Neural cell (in vitro differentiated cells): ENCODE measurements around the gene PICALM. TPM values are rescaled to one million over a fixed set of nuclear protein-coding genes. Genes with fewer than 3 reads are reported as not detected.

Source experiments
- H2AFZ ChIP-seq: fragments of 200-600, 300-800 bp; sonication (generic), shearing (Covaris generic); 2 replicates; pipeline ENCODE4 v1.6.0; 2014; ENCODE audit warnings: low read depth, mild to moderate bottlenecking, antibody characterized with exemption, low read length, moderate library complexity
- H3F3A ChIP-seq: fragments of 200-600 bp; shearing (Covaris generic); 2 replicates; pipeline ENCODE4 v1.6.1; 2016; ENCODE audit warnings: mild to moderate bottlenecking, moderate library complexity, mixed read lengths, antibody characterized with exemption, low read length; ENCODE audit not compliant: insufficient read depth, poor library complexity, severe bottlenecking
- H3K27ac ChIP-seq: fragments of 200-600, 300-800 bp; sonication (generic), shearing (Covaris generic); 2 replicates; pipeline ENCODE4 v1.5.1; 2014; ENCODE audit warnings: mild to moderate bottlenecking, low read length, moderate library complexity
- H3K27me3 ChIP-seq: fragments of 300-800, 200-600 bp; sonication (generic), shearing (Covaris generic); 2 replicates; pipeline ENCODE4 v1.6.0; 2014; ENCODE audit warnings: mild to moderate bottlenecking, low read depth, low read length, moderate library complexity; ENCODE audit not compliant: insufficient read depth
- H3K36me3 ChIP-seq: fragments of 300-800, 200-600 bp; sonication (generic), shearing (Covaris generic); 2 replicates; pipeline ENCODE4 v1.5.1; 2014; ENCODE audit warnings: mild to moderate bottlenecking, antibody characterized with exemption, low read length, moderate library complexity; ENCODE audit not compliant: insufficient read depth
- H3K4me2 ChIP-seq: fragments of 300-800, 200-600 bp; sonication (generic), shearing (Covaris generic); 2 replicates; pipeline ENCODE4 v1.6.0; 2014; ENCODE audit warnings: mild to moderate bottlenecking, low read length
- H3K4me3 ChIP-seq: fragments of 300-800, 200-600 bp; sonication (generic), shearing (Covaris generic); 2 replicates; pipeline ENCODE4 v1.5.1; 2014; ENCODE audit warnings: mild to moderate bottlenecking, low read length, moderate library complexity
- H3K79me2 ChIP-seq: fragments of 200-600 bp; shearing (Covaris generic); replicated peaks from 2 replicates; pipeline ENCODE4 v1.6.0; 2014; ENCODE audit warnings: mild to moderate bottlenecking, low read length, moderate library complexity; ENCODE audit not compliant: insufficient read depth
- H3K9ac ChIP-seq: fragments of 300-800, 200-600 bp; sonication (generic), shearing (Covaris generic); 2 replicates; pipeline ENCODE4 v1.6.1; 2016; ENCODE audit warnings: mild to moderate bottlenecking, low read length, mixed read lengths
- H3K9me2 ChIP-seq: fragments of 200-600 bp; shearing (Covaris generic); 2 replicates; pipeline ENCODE4 v1.6.1; 2016; ENCODE audit warnings: mild to moderate bottlenecking, low read length, mixed read lengths; ENCODE audit not compliant: insufficient read depth
- H3K9me3 ChIP-seq: fragments of 200-600, 300-800 bp; sonication (generic), shearing (Covaris generic); 2 replicates; pipeline ENCODE4 v1.6.1; 2016; ENCODE audit warnings: mild to moderate bottlenecking, mixed run types, low read length, moderate library complexity, mixed read lengths
- H4K20me1 ChIP-seq: fragments of 200-600 bp; shearing (Covaris generic); 2 replicates; pipeline ENCODE4 v1.6.1; 2016; ENCODE audit warnings: mild to moderate bottlenecking, mixed run types; ENCODE audit not compliant: insufficient read depth
- EP300 ChIP-seq: fragments of 450-650 bp; conservative IDR thresholded peaks from 2 replicates; pipeline ENCODE4 v1.6.1; 2014; ENCODE audit warnings: antibody characterized with exemption, mild to moderate bottlenecking, moderate library complexity; ENCODE audit not compliant: poor library complexity, severe bottlenecking
- EZH2 ChIP-seq: fragments of 200-600, 300-800 bp; shearing (Covaris generic), sonication (generic); IDR thresholded peaks from 2 replicates; pipeline ENCODE4 v1.6.1; 2014; ENCODE audit warnings: antibody characterized with exemption, low read length, borderline replicate concordance, mild to moderate bottlenecking; ENCODE audit not compliant: insufficient read depth, poor library complexity, severe bottlenecking
- MXI1 ChIP-seq: fragments of 450-650 bp; conservative IDR thresholded peaks from 2 replicates; pipeline ENCODE4 v1.6.1; 2014; ENCODE audit warnings: antibody characterized with exemption, mild to moderate bottlenecking; ENCODE audit not compliant: poor library complexity, severe bottlenecking
- POLR2AphosphoS5 ChIP-seq: IDR thresholded peaks from 2 replicates; pipeline ENCODE4 v1.6.1; 2012
- RAD21 ChIP-seq: fragments of 450-650 bp; conservative IDR thresholded peaks from 2 replicates; pipeline ENCODE4 v1.6.1; 2014; ENCODE audit warnings: antibody characterized with exemption, mild to moderate bottlenecking, moderate library complexity
- REST ChIP-seq: IDR thresholded peaks from 2 replicates; pipeline ENCODE4 v1.6.1; 2012; ENCODE audit warnings: borderline replicate concordance
- SMC3 ChIP-seq: fragments of 450-650 bp; conservative IDR thresholded peaks from 2 replicates; pipeline ENCODE4 v1.6.1; 2014; ENCODE audit warnings: antibody characterized with exemption, mild to moderate bottlenecking, moderate library complexity; ENCODE audit not compliant: poor library complexity
- TAF1 ChIP-seq: IDR thresholded peaks from 2 replicates; pipeline ENCODE4 v1.6.1; 2012; ENCODE audit warnings: low read depth
- polyA plus RNA-seq: library from polyadenylated mRNA; depleted of rRNA; stranded (reverse); fragments of >200 nt; gene quantifications from 2 replicates; pipeline ENCODE4 v1.2.3, GENCODE V29; 2014
- TF ChIP-seq, protein P1 (sequence below): fragments of 450-650 bp; IDR thresholded peaks from 2 replicates; pipeline ENCODE4 v1.5.1; 2014; ENCODE audit warnings: antibody characterized with exemption, mild to moderate bottlenecking, moderate library complexity; ENCODE audit not compliant: poor library complexity, severe bottlenecking

Gene PICALM
- polyA plus RNA-seq, 1 donor from 2014 or later, result 161 TPM

- H3K4me3 ChIP-seq, result no peak overlapping the region
- no peaks in the 10 kb centered on the region for H3K79me2 ChIP-seq
- H3K27me3 ChIP-seq, result no peaks in the 10 kb centered on the region
- no peak overlapping the region for H3K4me2 ChIP-seq
- no peaks in the 10 kb centered on the region for H3K9me3 ChIP-seq
- H3K27ac ChIP-seq, result no peak overlapping the region
- no peaks in the 10 kb centered on the region for H3F3A ChIP-seq
- no peak for TF ChIP-seq EP300
- no peak for TF ChIP-seq MXI1
- TF ChIP-seq TAF1, result no peak
- no peak for TF ChIP-seq EZH2
- no peak for TF ChIP-seq POLR2AphosphoS5
- no peaks in the 10 kb centered on the region for H4K20me1 ChIP-seq
- no peak overlapping the region for H2AFZ ChIP-seq
- H3K9me2 ChIP-seq, result no peaks in the 10 kb centered on the region
- H3K9ac ChIP-seq, result no peak overlapping the region
- H3K36me3 ChIP-seq, result no peaks in the 10 kb centered on the region
Measured at GRCh38 chr11:86081455-86081854, 12.6 kb upstream of the PICALM start.

GRCh38 chr11:86079421-86079820 lies 10.5 kb upstream of the PICALM start:
- Histone ChIP-seq H3F3A (no peaks in the 10 kb centered on the region), H3K79me2 (no peaks in the 10 kb centered on the region), H3K4me3 (no peak overlapping the region), H3K9me2 (no peaks in the 10 kb centered on the region), H3K4me2 (no peak overlapping the region), H3K9ac (no peak overlapping the region), H3K9me3 (no peaks in the 10 kb centered on the region), H4K20me1 (no peaks in the 10 kb centered on the region), H3K27me3 (no peaks in the 10 kb centered on the region), H3K36me3 (no peaks in the 10 kb centered on the region), H3K27ac (no peak overlapping the region), H2AFZ (no peak overlapping the region)
- TF ChIP-seq REST (no peak), SMC3 (no peak), POLR2AphosphoS5 (no peak), RAD21 (no peak), TAF1 (no peak), EZH2 (no peak), EP300 (no peak), MXI1 (no peak)
- TF ChIP-seq, protein P1, sequence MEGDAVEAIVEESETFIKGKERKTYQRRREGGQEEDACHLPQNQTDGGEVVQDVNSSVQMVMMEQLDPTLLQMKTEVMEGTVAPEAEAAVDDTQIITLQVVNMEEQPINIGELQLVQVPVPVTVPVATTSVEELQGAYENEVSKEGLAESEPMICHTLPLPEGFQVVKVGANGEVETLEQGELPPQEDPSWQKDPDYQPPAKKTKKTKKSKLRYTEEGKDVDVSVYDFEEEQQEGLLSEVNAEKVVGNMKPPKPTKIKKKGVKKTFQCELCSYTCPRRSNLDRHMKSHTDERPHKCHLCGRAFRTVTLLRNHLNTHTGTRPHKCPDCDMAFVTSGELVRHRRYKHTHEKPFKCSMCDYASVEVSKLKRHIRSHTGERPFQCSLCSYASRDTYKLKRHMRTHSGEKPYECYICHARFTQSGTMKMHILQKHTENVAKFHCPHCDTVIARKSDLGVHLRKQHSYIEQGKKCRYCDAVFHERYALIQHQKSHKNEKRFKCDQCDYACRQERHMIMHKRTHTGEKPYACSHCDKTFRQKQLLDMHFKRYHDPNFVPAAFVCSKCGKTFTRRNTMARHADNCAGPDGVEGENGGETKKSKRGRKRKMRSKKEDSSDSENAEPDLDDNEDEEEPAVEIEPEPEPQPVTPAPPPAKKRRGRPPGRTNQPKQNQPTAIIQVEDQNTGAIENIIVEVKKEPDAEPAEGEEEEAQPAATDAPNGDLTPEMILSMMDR, result no peak

DNA sequence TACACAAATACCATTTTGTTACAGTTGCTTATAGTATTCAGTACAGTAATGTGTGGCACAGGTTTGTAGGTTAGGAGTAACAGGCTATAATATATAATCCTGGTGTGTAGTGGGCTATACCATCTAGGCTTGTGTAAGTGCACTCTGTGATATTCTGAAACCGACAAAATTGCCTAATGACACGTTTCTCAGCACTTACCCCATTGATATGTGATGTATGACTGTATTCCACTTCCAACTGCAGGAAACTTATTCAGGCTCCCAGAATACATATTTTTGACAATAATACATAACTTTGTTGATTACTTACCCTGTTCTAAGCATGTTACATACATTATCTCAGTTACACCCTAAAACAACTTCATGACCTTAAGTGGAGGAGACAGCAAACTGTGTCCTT lies 5.1 kb upstream of the PICALM start:
- H3K4me3 ChIP-seq, result no peak overlapping the region
- H3K79me2 ChIP-seq, result no peaks in the 10 kb centered on the region
- H3K4me2 ChIP-seq, result no peak overlapping the region
- H3F3A ChIP-seq, result no peaks in the 10 kb centered on the region
- no peak overlapping the region for H3K9ac ChIP-seq
- TF ChIP-seq SMC3 (no peak), REST (no peak), RAD21 (no peak), EP300 (no peak), MXI1 (no peak), POLR2AphosphoS5 (no peak), TAF1 (no peak), EZH2 (no peak)
- TF ChIP-seq, protein P1, result no peak
- no peaks in the 10 kb centered on the region for H4K20me1 ChIP-seq
- H3K36me3 ChIP-seq, result no peaks in the 10 kb centered on the region
- H3K9me3 ChIP-seq, result no peaks in the 10 kb centered on the region
- no peak overlapping the region for H3K27ac ChIP-seq
- no peak overlapping the region for H2AFZ ChIP-seq
- H3K27me3 ChIP-seq, result no peaks in the 10 kb centered on the region
- H3K9me2 ChIP-seq, result no peaks in the 10 kb centered on the region
